Stomach smooth muscle (tissue), 2 donors: ENCODE measurements around the gene FBXO47.
A peak's percentile ranks its signal among the peaks of the same experiment; 100 is the strongest.
"Not testable (repeated sequence)": the region's sequence is repeated elsewhere in the genome, so short reads cannot be mapped to it uniquely, and the experiment has no call there.

ENCODE experiments used
- H3K27ac ChIP-seq: one replicate; pipeline ENCODE4 v1.7.0; 2013; ENCODE audit warnings: mild to moderate bottlenecking, low read length, inconsistent platforms
- H3K27me3 ChIP-seq, 2 donors: one replicate each; pipeline ENCODE4 v1.7.0; 2013; ENCODE audit warnings: low read length in 2 of 2; ENCODE audit not compliant: insufficient read depth in 2 of 2, control insufficient read depth in 1 of 2
- H3K36me3 ChIP-seq, 2 donors: one replicate each; pipeline ENCODE4 v1.7.0; 2013; ENCODE audit warnings: low read length in 2 of 2; ENCODE audit not compliant: control insufficient read depth in 2 of 2, insufficient read depth in 2 of 2
- H3K4me1 ChIP-seq: one replicate; pipeline ENCODE4 v1.7.0; 2013; ENCODE audit warnings: low read length; ENCODE audit not compliant: control insufficient read depth, insufficient read depth
- H3K4me3 ChIP-seq, 2 donors: one replicate each; pipeline ENCODE4 v1.7.0; 2013; ENCODE audit warnings: low read length in 2 of 2
- H3K9ac ChIP-seq, 2 donors: one replicate each; pipeline ENCODE4 v1.7.0; 2013; ENCODE audit warnings: low read length in 2 of 2, mild to moderate bottlenecking in 1 of 2
- H3K9me3 ChIP-seq, 2 donors: one replicate each; pipeline ENCODE4 v1.7.0; 2013; ENCODE audit warnings: low read length in 2 of 2; ENCODE audit not compliant: control insufficient read depth in 2 of 2
- donor health status: healthy.
- donor health status: Pancreatic carcinoma.

The FBXO47 gene

GRCh38 chr17:38911731-38912081, 55.5 kb downstream of the FBXO47 start:
- not testable (repeated sequence) for H3K4me3 ChIP-seq, H3K27me3 ChIP-seq, H3K9ac ChIP-seq, H3K9me3 ChIP-seq
- Histone ChIP-seq H3K36me3 (peaks cover 17 to 28% of the 10 kb centered on the region in 2 donors), H3K27ac (peak overlapping the region; percentile 58), H3K4me1 (peaks cover 51% of the 10 kb centered on the region)

- Histone ChIP-seq H3K27me3 (no peaks in the 10 kb centered on the region), H3K27ac (peak overlapping the region; percentile 58), H3K9ac (no peak overlapping the region), H3K9me3 (no peaks in the 10 kb centered on the region), H3K4me1 (peaks cover 53% of the 10 kb centered on the region), H3K36me3 (peaks cover 17 to 28% of the 10 kb centered on the region in 2 donors), H3K4me3 (no peak overlapping the region)
Observed at GRCh38 chr17:38911081-38911730, 56.0 kb downstream of the FBXO47 start.

GRCh38 chr17:38910325-38910724, 56.9 kb downstream of the FBXO47 start:
- Histone ChIP-seq H3K9ac (no peak overlapping the region), H3K4me3 (no peak overlapping the region), H3K27me3 (no peaks in the 10 kb centered on the region), H3K27ac (no peak overlapping the region), H3K36me3 (peaks cover 12 to 25% of the 10 kb centered on the region in 2 donors), H3K9me3 (no peaks in the 10 kb centered on the region), H3K4me1 (peaks cover 51% of the 10 kb centered on the region)

- no peak overlapping the region for H3K4me3 ChIP-seq
- peaks cover 3 to 13% of the 10 kb centered on the region in 2 donors for H3K36me3 ChIP-seq
- no peaks in the 10 kb centered on the region for H3K27me3 ChIP-seq
- peak overlapping the region; percentile 46 for H3K27ac ChIP-seq
- no peaks in the 10 kb centered on the region for H3K9me3 ChIP-seq
- H3K9ac ChIP-seq, result no peak overlapping the region
- peaks cover 43% of the 10 kb centered on the region for H3K4me1 ChIP-seq
Observed at GRCh38 chr17:38908676-38909181, 58.5 kb downstream of the FBXO47 start.

- peak overlapping the region; percentile 46 for H3K27ac ChIP-seq
Observed at GRCh38 chr17:38907930-38908675, 59.1 kb downstream of the FBXO47 start.

GRCh38 chr17:38906460-38907228, 60.6 kb downstream of the FBXO47 start:
- H3K9ac ChIP-seq, result peak overlapping the region in 1 of 2 donors; percentile 13
- H3K4me3 ChIP-seq, result no peak overlapping the region
- H3K27me3 ChIP-seq, result no peaks in the 10 kb centered on the region
- peaks cover 3 to 17% of the 10 kb centered on the region in 2 donors for H3K36me3 ChIP-seq
- H3K4me1 ChIP-seq, result peaks cover 26% of the 10 kb centered on the region
- H3K9me3 ChIP-seq, result no peaks in the 10 kb centered on the region
- no peak overlapping the region for H3K27ac ChIP-seq

More at GRCh38 chr17:38907930-38908675, 59.1 kb downstream of the FBXO47 start:
- peaks cover 40% of the 10 kb centered on the region for H3K4me1 ChIP-seq
- no peaks in the 10 kb centered on the region for H3K9me3 ChIP-seq
- no peak overlapping the region for H3K9ac ChIP-seq
- H3K36me3 ChIP-seq, result peaks cover 3 to 18% of the 10 kb centered on the region in 2 donors
- no peak overlapping the region for H3K4me3 ChIP-seq
- no peaks in the 10 kb centered on the region for H3K27me3 ChIP-seq

- peaks cover 3 to 17% of the 10 kb centered on the region in 2 donors for H3K36me3 ChIP-seq
- peaks cover 35% of the 10 kb centered on the region for H3K4me1 ChIP-seq
- H3K9ac ChIP-seq, result no peak overlapping the region
- H3K27me3 ChIP-seq, result no peaks in the 10 kb centered on the region
- H3K4me3 ChIP-seq, result no peak overlapping the region
- H3K27ac ChIP-seq, result no peak overlapping the region
- H3K9me3 ChIP-seq, result no peaks in the 10 kb centered on the region
Observed at GRCh38 chr17:38905375-38905774, 61.8 kb downstream of the FBXO47 start.

GRCh38 chr17:38904892-38905291, 62.3 kb downstream of the FBXO47 start:
- H3K27ac ChIP-seq, result no peak overlapping the region
- peaks cover 35% of the 10 kb centered on the region for H3K4me1 ChIP-seq

GRCh38 chr17:38903404-38903803, 63.8 kb downstream of the FBXO47 start:
- no peak overlapping the region for H3K4me3 ChIP-seq
- no peak overlapping the region for H3K9ac ChIP-seq
- no peaks in the 10 kb centered on the region for H3K9me3 ChIP-seq
- no peak overlapping the region for H3K27ac ChIP-seq
- peaks cover 11 to 26% of the 10 kb centered on the region in 2 donors for H3K36me3 ChIP-seq
- no peaks in the 10 kb centered on the region for H3K27me3 ChIP-seq
- H3K4me1 ChIP-seq, result peaks cover 33% of the 10 kb centered on the region

More at GRCh38 chr17:38904892-38905291, 62.3 kb downstream of the FBXO47 start:
- Histone ChIP-seq H3K36me3 (peaks cover 3 to 15% of the 10 kb centered on the region in 2 donors), H3K4me3 (no peak overlapping the region), H3K9me3 (no peaks in the 10 kb centered on the region), H3K27me3 (no peaks in the 10 kb centered on the region), H3K9ac (no peak overlapping the region)

GRCh38 chr17:38900978-38901656, 66.1 kb downstream of the FBXO47 start:
- Histone ChIP-seq H3K9ac (no peak overlapping the region), H3K9me3 (no peaks in the 10 kb centered on the region), H3K27me3 (no peaks in the 10 kb centered on the region), H3K4me1 (peaks cover 41% of the 10 kb centered on the region), H3K36me3 (peaks cover 17 to 26% of the 10 kb centered on the region in 2 donors), H3K4me3 (no peak overlapping the region), H3K27ac (no peak overlapping the region)
